NT2/D1 (cell line): Measurements from ENCODE around the gene SCARB1.

Experiments
- YY1 ChIP-seq: IDR thresholded peaks from 2 replicates; pipeline ENCODE4 v1.6.1; 2011; ENCODE audit not compliant: insufficient read length, insufficient read depth
- ZNF274 ChIP-seq: IDR thresholded peaks from 2 replicates; pipeline ENCODE4 v1.6.1; 2011; ENCODE audit warnings: mild to moderate bottlenecking, low read depth, low read length

DNA sequence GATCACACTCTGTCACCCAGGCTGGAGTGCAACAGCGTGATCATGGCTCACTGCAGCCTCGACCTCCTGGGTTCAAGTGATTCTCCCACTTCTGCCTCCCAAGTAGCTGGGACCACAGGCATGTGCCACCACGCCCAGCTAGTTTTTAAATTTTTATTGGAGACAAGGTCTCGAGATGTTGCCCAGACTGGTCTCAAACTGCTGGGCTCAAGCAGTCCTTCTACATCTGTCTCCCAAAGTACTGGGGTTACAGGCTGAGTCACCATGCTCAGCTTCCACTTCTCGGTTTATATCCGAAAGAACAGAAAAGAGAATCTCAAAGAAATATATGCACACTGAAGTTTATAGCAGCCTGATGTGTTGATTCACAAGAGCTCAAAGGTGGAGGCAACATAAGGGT is 107.5 kb downstream of the SCARB1 start:
- TF ChIP-seq ZNF274 (no peak), YY1 (no peak)
